Dedifferentiated amniotic fluid mesenchymal stem cell (primary cell): ENCODE measurements around the gene NBPF3.
A peak's percentile ranks its signal among the peaks of the same experiment; 100 is the strongest.
"Not testable (repeated sequence)": the region's sequence is repeated elsewhere in the genome, so short reads cannot be mapped to it uniquely, and the experiment has no call there.

Experiments used
- DNase-seq: peaks from one replicate; pipeline ENCODE4 v3.0.0-alpha.2; 2016; ENCODE audit errors: extremely low spot score

NBPF3 gene

DNA sequence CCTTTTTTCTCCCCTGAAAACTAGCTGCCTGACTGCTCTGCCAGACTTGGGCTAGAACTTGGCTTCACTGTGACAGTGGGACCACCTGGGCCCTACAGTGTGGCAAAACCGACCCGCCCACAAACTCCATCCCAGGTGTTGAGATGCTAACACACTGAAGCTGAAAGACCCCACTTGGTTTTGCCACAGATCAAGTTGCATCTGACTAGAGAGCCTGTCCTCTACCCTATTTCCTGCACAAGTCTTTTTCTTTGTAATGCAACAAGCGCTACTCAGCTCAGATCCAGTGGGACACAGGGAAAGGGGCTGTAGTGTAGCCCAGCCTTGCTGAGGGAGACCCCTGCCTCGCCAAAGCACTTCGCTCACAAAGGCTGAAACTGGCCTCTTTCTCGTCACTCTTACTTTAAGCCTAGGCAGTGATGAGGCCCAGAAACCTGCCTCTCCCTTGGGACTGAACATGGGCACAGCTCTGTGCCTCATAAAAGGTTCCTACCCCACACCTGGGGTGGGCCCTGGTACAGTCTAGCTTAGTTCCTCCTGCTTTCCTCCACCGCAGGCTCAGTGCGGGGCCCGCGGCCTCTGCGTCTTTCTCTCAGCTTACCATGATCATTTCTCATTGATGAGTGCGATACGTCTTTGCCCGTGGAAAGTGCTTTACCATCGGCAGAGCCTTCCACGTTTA, 79.0 kb downstream of the NBPF3 start:
- no peak for DNase-seq

DNA sequence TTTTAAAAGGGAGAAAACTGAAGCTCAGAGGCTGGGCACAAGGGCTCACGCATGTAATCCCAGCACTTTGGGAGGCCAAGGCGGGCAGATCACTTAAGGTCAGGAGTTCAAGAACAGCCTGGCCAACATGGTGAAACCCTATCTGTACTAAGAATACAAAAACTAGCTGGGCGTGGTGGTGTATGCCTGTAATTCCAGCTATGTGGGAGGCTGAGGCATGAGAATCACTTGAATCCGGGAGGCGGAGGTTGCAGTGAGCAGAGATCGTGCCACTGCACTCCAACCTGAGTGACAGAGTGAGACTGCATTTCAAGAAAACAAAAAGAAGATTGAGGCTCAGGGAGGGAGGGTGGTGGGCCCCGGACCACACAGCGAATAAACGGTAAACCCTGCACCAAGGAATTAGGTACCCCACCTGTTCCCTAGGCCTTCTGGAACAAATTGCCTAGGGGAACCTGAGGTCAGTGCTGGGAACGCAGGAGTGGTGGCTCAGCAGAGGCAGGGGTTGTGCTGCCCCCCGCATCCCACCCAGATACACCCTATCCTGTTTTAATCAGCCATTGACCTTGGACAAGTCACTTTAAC, 79.6 kb downstream of the NBPF3 start:
- not testable (repeated sequence) for DNase-seq

- DNase-seq: peak; percentile 34
Observed at GRCh38 chr1:21520899-21521716, 81.2 kb downstream of the NBPF3 start.

DNA sequence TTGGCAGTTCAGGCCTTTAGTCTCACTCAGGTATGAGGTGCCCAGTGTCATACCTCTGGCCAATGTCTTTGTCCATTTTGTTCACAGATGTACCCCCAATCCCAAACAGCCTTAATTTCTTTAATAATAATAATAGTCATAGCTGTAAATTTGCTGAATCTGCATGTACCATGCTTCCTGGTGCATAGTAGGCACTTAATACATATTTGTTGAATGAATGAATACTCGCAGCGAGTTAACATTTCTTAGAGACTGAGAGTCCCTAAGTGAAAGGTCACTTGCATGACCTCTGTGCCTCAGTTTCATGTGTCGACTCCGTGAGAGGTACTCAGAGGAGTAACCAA, 81.8 kb downstream of the NBPF3 start:
- no peak for DNase-seq

GRCh38 chr1:21522525-21523038, 82.6 kb downstream of the NBPF3 start:
- DNase-seq: no peak

DNA sequence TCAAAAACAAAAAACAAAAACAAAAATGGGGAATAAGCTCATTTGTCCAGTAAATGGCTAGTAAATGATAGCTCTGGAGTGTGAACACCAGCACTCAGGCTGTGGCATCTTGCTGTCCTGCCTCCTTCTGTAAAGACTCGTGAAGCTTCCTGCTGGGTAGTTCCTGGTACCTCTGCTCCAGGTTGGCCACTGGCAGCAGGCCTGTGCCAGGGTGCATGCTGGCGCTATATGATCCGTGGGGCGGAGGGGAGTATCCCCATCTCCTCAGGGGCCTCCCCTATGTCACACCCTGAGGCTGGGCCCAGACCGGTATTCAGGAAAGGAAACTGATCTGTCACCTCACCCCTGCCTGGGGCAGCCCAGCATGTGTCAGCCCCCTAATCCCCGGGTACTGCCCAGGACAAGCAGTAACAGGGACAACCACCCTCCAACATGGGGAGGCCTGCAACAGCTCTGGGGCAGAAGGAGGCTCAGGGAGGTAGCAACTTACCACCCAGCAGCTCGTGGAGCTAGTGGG, 83.4 kb downstream of the NBPF3 start:
- no peak for DNase-seq

DNA sequence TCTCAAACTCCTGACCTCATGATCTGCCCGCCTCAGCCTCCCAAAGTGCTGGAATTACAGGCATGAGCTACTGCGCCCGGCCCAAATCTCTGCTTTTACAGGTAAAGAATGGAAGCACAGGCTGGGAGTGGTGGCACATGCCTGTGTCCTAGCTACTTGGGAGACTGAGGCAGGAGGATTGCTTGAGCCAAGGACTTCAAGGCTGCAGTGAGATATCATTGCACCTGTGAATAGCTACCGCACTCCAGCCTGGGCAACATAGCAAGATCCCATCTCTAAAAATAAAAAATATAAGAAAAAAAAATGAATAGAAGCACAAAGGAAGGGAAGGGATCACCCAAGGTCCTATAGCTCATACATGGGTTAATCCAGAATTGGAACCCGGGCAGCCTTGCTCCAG, 84.3 kb downstream of the NBPF3 start:
- no peak for DNase-seq

- no peak for DNase-seq
Observed at GRCh38 chr1:21524686-21525339, 84.9 kb downstream of the NBPF3 start.

GRCh38 chr1:21525340-21525717, 85.4 kb downstream of the NBPF3 start:
- no peak for DNase-seq

DNA sequence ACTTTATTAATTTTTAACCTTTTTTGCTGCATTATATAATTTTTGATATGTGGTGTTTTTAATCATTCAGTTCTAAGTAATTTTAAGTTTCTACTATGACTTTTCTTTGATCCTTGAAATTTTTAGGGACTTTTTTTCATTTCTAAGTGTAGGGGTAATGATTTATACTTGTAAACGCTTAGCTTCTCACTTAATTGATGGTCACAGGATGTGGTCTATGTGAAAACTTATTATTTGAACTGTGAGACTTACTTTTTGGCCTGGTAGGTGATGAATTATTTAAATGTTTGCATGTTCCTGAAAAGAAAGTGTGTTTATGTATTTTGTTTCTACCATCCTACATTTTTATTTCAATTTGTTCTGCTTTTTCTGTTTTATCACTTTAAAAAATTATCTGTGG, 86.5 kb downstream of the NBPF3 start:
- no peak for DNase-seq

DNA sequence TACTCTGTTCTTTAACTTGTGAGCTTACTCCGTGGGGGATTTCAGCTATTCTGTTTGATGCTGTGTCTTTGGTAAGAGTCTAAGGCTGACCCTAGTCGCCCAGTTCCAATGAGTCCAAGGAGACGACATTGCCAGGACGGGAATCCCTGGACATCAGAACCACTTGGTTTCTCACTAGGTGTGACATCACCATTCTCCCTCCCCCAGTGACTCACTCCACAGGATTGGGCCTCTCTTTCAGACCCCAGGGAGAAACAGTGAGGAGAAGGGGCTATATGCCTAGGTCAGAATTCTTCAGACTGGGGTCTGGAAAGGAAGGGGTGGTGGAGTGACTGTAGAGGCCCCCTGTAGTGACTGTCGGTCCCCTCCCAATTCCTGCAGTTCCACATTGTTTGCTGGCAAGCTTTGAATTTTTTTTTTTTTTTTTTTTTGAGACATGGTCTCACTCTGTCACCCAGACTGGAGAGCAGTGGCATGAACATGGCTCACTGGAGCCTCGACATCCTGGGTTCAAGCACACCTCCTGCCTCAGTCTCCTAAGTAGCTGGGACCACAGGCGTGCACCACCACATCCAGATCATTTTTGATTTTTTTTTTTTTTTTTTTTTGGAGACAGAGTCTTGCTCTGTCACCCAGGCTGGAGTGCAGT, 90.6 kb downstream of the NBPF3 start:
- no peak for DNase-seq

GRCh38 chr1:21531241-21531640, 91.3 kb downstream of the NBPF3 start:
- DNase-seq: no peak

GRCh38 chr1:21532496-21532895, 92.6 kb downstream of the NBPF3 start:
- DNase-seq: no peak

DNA sequence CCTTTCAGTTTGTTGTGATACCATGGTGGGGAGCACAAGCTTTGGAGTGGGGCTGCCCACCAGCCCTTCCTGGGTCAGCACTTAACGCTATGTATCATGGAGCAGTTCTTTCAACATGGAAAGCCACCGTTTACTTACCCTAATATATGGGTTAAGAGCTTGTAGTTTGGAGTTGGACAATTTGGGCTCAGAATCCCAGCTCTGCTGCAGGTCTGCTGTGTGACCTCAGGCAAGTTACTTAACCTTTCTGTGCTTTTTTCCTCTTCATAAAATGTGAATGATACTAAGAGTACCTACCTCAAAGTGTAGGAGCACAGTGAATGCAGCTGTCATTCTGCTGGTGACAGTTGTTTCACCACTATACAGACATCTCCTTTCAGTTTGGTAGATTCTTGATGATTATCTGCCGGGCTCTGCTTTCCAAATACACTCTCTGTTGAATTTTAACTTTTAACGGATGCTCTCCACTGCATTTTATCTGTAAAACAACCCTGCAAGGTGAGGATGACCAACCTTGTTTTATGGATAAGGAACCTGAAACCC, 93.1 kb downstream of the NBPF3 start:
- no peak for DNase-seq

- no peak for DNase-seq
Observed at GRCh38 chr1:21534146-21534545, 94.2 kb downstream of the NBPF3 start.
